KBM-7 (cell line): ENCODE measurements around the gene RELL2.
A peak's percentile ranks its signal among the peaks of the same experiment; 100 is the strongest.

Experiments used
- DNase-seq: peaks from one replicate; pipeline ENCODE4 v3.0.0-alpha.2; 2015
- in situ Hi-C: fragments of 300-500 bp; cut with MboI; formaldehyde crosslinking; loops from 2 replicates; pipeline ENCODE4 v1.14.3; 2020; ENCODE audit warnings: low sequenced_read_pairs, low pct_unique_long_range_greater_than_20kb, mixed read lengths

The RELL2 gene

DNA sequence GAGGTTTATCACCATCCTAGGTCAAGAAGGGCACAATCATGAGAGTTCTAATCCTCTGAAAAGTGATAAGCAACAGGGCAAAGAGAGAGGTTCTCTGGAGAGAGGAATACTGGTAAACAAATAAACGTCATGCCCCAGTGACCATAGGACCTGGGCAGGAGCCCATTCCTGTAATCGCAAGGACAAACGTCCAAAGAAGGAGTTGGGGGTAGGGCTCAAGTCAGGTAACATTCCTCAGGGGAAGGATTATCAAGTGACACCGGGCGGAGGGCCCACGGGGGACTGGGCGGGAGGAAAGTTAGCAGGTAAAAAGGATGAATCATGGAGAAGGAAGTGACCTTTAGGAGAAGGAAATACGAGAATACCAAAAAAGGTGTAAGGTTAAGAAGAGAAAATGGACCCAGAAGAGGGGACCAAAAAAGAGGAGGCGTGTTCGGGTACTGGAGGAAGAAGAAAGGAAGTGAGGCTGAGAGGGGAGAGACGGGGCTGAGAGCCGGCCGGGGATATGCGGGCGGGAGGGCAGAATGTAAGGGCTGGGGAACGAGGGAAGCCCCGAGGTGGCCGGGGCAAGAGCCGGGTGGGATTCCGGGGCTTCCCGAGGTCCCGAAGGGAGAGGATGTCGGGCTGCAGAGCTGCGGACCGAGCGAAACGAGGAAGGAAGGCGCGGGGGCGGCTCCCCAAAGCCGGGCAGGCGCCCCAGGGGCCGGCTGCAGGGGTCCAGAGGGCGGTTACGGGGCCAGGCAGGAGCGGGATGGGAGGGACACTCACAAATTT is 18.6 kb upstream of the RELL2 start:
- in situ Hi-C loops: no loop called here
- peak; percentile 75 for DNase-seq

DNA sequence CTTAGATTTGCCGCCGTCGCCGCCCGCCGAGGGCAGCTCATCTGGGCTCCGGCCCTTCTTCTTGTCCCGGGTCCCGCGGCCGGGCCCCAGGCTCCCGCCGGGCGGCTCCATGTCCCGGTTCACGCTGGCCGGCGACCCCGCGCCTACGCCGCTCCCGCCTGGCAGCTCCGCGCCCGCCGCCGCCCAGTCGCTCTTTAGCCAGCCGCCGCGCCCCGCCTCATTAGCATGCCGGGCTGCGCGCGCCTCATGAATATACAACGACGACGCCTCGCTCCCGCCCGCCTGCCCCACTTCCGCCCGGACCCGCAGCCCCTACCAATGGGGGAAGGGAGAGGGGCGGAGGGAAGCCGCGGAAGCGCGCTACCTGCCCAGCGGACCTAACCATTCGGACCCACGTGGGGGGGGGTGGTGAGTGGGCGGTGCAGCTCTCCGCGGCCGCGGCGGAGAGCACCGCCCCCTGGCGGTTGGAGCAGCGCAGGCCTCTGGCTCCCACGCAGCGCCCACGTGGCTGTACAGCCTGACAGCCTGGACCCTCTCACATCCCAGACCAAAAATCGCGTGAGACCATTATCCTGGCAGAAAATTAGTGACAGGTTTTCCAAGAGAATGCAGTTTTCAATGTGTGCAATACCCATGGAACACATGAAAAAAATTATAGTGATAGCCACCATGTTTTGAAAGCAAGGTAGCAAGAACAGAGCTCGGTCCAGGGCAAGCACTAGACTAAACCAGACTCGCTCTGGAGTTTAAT is 17.8 kb upstream of the RELL2 start, which contains the start of gene DIAPH1:
TSS of gene DIAPH1 (minus strand) at position 197 of the 751 bp plus-strand sequence. CDS start at position 111, 86 bp downstream.
- in situ Hi-C loops: no loop called here
- peak; percentile 97 for DNase-seq

DNA sequence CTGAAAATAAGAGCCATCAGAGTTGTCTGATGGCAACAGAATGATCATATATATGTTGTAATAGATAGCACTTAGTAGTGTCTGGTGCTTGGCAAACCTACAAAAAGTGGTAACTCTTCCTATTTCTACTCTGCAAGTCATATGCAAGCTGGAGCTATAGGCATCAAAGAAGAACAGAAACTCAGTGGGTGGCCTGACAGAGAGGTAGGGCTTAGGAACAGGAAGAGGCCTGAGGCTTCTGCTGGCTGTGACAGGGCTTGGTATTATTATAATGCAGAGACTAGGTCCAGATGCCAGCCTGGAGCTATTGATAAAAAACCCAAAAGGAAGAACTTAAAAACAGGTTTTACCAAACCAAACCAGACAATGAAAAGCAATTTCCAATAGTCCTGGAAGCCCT is 13.6 kb upstream of the RELL2 start:
- in situ Hi-C loops: no loop called here

DNA sequence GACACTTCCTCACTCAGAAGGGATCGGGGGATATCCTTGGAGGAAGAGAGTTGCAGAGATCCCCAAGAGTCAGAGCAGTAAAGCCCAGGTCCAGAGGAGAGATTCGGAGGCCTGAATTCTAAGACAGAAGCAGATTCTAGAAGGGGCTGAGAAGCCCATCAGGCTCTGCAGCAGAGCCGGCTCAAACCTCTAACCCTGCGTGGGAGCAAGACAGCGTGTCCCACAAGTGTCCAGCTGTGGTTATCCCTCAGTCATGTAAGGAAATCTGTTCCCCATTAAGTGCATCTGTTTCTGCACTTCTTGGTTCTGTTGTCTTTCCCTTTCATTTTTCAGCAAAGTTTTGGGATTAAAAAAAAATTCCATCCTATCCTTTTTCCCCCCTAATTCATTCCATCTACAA is 13.2 kb upstream of the RELL2 start:
- no peak for DNase-seq
- in situ Hi-C loops: no loop called here

More for the DNA sequence above, 13.6 kb upstream of the RELL2 start:
- DNase-seq: peak; percentile 64

DNA sequence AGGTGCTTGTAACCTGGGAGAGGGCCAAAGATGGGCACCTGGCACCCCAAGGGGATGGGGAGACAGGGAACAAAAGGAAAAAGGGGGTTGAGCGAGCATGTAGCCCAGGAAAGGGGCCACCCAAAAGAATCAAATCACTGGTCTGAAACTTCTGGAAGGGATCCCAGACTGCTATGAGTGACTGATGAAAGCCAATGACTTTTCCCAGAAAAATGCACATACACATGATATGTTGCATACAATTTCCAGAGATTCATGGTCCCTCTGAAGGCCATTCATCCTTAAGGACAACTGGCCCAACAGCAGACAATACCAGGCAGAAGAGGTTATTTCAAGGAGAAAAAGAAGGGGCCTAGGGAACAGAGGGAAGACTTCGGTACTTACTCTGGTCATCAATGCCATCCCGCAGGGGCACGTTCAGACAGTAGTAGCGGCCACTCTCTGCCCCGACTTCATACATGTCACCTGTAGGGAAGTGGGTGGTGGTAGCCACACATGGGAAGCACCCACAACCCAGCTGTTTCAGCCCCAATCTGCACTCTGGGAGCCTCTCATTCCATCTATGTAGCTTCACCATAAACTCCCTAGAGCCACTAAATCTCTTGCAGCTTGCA is 8.5 kb upstream of the RELL2 start:
- no peak for DNase-seq
- in situ Hi-C loops: no loop called here

DNA sequence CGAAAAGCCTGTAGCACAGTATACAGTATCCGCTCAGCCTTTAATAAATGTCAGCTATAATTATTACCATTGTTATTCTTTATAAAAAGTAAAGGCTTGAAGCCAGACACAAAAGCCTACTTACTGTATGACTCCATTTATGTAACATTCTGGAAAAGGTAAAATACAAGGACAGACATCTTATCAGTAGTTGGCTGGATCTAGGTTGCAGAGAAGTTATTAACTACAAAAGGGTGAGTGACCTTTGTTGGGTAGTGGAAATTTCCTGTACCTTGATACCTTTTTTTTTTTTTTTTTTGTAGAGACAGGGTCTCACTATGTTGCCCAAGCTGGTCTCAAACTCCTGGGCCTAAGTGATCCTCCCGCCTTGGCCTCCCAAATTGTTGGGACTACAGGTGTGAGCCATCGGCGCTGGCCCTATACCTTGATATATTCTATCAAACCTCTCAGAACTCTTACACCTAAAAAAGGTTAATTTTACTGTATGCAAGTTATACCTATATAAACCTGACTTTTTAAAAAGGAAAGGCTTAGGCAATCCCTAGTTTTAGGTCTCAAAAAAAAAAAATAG is 6.1 kb upstream of the RELL2 start:
- in situ Hi-C loops: no loop called here
- no peak for DNase-seq

DNA sequence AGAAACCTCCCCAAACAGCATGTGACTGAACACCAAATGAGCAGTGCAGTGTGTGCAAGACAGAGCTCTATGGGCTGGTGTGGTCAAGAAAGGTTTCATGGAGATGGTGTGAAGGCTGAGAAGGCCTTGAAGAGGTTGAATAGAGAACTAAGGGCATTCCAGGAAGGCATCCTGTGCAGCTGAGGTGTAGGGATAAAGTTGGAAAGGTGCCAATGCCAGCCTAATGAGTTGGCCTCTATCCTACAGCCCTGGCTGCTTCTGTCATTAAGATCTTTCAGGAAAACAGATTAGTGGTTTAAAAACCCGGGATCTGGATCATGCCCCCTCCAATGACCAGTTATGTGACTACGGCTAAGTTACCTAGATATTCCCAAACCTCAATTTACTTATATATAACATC is 4.1 kb upstream of the RELL2 start:
- DNase-seq: no peak
- in situ Hi-C loops: no loop called here

DNA sequence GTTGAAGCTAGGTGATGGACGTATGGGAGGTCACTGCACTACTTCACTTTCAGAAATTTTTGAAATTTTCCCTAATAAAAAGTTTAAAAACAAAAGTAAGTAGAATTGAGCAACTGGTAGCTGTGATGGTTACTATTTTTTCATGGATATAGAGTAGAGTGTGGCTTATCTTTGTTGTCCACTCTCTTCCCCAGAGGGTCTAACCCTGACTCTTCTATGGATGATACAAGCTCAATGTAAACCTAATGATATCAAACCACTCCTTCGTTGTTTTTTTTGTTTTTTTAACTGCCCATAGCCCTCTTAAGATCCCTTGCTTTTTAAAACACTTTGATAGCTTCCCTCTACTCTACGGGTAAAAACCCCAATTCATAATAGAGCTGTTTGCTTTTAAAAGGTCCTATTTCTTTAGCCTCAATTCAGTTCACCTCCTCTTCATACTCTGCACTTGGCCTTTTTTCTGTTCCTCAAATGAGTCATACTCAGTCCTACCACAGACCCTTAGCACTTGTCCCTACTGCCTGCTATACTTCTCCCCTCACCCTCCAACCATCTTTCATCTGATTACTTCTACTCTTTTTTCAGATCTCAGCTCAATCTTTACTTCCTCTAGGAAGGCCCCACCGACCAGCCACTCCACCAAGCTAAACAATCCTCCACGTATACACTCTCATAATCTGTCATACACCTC is 2.8 kb upstream of the RELL2 start:
- DNase-seq: peak; percentile 36
- in situ Hi-C loops: no loop called here

DNA sequence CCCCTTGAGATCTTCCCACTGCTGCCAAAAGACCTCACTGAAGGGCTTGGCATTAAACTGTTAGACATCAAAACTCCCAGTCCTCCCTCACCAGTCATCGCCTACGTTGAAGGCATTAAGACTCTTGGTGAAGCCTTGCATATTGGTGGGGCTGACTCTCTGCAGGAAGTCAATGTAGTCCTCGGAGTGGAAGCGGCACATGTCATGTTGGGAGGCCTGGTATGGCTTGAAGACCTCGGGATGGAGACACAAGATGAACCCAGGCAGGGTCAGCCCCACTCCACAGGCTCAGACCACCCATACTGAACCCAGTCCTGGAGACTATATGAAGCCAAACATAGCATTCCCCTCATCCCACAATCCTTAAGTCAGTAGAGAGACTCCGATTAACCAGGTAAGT is 2.1 kb upstream of the RELL2 start:
- no peak for DNase-seq
- in situ Hi-C loops: no loop called here

DNA sequence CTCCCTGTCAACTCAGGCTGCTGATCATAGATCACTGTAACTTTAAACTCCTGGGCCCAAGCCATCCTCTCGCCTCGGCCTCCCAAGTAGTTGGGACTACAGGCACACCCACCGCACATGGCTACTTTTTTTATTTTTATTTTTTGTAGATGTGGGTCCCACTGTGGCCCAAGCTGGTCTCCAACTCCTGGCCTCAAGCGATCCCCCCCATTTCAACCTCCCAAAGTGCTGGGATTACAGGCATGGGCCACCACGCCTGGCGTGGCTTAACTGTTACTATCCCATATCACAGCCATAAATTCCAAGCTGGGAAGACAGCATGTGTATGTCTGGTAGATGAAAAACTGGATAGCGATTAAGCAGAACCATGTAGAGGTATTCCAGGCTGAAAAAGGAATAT is 1.2 kb upstream of the RELL2 start:
- in situ Hi-C loops: no loop called here
- no peak for DNase-seq

DNA sequence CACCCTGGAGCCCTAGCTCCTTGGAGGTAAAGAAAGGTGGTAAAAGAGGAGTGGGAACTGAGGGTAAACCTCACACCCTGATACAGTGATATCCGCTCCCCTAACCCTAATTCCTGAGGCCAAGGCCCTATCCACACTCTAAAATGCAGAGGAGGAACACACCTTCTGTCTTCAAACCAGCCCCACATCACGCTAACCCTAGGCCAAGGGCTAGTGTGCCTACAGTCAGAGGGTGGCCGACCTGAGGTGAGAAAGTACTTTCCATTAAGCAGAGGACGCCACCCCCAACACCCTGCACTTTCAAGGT is 738 bp upstream of the RELL2 start:
- in situ Hi-C loops: no loop called here
- peak; percentile 22 for DNase-seq

DNA sequence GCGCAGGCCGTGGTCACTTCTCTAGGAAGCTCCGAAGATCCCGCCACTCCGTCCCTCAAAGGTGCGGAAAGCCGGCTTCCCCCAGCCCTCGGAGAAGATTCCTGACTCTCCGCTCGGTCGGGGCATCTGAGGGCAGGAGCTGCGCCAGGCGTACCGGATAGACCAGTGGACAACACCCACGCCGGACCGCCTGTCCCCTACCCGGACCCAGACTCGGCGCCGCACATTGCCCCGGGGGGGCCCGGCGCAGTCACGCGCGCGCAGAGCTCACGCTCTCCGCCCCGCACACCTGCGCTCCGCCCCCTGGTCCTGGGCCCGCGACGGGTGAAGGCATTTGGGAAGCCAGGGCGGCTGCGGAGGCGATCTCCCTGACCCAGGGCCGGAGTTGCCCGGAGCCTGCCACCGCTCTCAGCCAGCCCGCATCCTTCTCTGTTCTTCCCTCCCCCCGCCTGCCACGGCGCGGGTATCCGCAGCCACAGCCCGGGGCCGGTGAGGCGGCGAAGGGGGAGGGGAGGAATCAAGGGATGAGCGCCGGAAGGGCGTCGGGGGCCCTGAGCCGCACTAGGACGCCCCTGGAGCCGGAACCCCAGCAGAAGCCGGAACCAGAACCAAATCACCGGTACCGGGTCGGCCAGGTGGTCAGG is 448 bp downstream of the RELL2 start:
- in situ Hi-C loops: no loop called here
- DNase-seq: peak; percentile 44

DNA sequence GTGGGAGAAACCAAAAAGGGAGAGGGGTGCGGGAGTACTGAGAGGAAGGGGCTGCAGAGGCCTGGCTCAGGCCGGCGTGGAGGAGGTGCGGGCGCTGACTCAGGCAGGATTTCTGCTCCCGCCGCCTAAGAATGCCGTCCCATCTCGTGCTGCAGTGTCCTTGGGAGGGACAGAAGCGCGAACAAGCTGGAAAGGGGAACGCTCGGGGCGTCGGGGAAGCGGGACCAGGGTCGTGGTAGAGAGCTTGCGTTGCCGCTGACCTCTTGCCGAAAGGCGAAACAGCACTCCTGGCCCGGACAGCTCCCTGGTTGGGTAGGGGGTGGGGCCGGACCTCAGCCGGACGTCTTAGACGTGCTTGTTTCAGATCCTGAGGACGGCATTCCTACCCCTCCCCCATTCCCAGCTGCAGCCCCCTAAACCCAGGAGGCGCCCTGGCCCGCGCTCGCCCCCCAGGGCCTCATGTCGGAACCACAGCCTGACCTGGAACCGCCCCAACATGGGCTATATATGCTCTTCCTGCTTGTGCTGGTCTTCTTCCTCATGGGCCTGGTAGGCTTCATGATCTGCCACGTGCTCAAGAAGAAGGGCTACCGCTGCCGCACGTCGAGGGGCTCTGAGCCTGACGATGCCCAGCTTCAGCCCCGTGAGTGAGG is 1.1 kb downstream of the RELL2 start:
- in situ Hi-C loops: no loop called here
- DNase-seq: peak; percentile 89

DNA sequence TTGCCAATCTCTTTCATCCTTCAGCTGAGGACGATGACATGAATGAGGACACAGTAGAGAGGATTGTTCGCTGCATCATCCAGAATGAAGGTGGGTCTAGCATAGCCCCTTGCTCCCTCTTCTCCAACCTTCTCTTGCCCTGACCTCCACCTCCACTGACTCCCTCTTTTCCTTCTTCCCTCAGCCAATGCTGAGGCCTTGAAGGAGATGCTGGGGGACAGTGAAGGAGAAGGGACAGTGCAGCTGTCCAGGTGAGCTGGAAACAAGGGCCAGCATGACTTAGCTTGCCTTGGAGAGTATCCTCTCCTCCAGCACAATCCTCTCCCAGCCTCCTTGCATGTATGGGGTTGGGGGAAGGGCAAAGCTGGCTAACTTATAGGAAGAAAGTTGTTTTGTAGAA is 2.0 kb downstream of the RELL2 start:
- DNase-seq: no peak
- in situ Hi-C loops: no loop called here

DNA sequence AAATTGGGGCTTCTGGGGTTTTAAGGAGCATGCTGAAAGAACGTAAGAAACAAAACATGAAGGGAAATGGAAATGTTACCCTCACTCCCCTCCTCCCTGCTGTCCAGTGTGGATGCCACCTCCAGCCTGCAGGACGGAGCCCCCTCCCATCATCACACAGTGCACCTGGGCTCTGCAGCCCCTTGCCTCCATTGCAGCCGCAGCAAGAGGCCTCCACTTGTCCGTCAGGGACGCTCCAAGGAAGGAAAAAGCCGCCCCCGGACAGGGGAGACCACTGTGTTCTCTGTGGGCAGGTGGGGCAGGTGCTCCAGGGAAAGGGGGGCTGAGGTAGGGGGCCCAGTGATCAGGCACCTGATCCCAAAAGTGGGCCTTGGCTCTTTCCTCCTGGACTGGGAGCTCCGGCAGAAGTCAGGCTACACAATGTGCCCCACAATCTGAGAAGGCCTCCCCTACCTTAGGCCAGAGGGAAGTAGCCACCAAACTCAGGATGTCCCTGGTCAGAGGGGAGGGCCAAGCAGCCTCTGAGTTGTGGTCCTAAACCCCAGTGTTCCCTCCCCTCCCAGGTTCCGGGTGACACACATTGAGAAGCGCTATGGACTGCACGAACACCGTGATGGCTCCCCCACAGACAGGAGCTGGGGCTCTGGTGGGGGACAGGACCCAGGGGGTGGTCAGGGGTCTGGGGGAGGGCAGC is 2.7 kb downstream of the RELL2 start:
- in situ Hi-C loops: no loop called here
- DNase-seq: no peak

DNA sequence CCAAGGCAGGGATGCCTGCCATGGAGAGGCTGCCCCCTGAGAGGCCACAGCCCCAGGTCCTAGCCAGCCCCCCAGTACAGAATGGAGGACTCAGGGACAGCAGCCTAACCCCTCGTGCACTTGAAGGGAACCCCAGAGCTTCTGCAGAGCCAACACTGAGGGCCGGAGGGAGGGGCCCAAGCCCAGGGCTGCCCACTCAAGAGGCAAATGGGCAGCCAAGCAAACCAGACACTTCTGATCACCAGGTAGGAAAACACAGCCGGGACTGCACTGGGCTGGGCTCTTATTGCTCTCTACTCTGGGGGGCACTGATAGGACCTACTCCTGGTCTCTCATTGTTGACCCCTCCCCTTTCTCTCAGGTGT is 3.2 kb downstream of the RELL2 start:
- in situ Hi-C loops: no loop called here
- DNase-seq: no peak

DNA sequence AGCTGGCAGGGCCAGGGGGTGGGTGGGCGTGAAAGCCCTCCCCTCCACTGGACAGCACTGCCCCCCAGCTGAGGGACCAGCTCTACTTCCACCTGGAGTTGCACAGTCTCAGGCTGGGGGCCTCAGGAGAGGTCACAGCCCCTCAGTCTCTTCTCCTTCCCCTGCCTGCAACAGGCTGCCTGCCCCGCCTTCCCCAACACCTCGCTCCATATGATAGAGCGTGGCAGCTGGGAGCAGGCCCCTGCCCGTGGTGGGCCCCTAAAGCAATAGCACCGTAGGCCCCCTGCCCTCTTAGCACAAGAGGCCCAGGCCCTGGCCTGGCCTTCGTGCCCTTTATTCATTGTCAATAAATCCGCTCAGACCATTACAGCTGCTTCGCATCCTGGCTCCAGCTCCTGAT is 3.9 kb downstream of the RELL2 start:
- in situ Hi-C loops: no loop called here
- DNase-seq: no peak

DNA sequence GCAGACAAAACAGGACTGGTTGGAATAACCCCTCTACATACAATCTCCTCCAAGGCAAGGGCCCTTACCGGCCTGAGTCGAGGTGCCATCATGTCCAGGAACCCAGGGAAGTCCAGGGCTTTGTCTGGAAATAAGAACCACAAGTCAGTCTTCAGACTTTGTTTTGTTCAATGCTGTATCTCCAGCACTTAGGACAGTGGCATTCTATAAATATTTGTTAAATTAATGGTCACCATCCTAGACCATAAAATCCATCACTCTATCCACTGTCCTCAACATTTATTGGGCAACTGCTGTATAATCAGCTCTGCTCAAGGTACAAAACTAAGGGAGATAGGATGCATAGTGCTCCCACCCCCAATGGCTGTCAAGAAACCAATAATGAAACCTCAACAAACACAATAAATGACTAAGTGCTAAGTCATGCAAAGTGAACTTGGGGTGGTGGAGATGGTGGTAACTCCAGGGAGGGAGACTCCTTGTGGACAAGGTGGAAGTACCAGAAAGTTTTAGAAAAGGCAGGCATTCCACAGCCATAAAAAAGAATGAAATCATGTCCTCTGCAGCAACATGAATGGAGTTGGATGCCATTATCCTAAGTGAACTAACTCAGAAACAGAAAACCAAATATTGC is 5.0 kb downstream of the RELL2 start:
- DNase-seq: peak; percentile 34
- in situ Hi-C loops: no loop called here
